Breast epithelium (tissue), 4 donors: Measurements from ENCODE around the gene METTL6. TPM values are rescaled to one million over a fixed set of nuclear protein-coding genes. Genes with fewer than 3 reads are reported as not detected.
"Not testable (repeated sequence)": the region's sequence is repeated elsewhere in the genome, so short reads cannot be mapped to it uniquely, and the experiment has no call there.

Experiments
- DNase-seq, 2 donors: peaks; one replicate each; pipeline ENCODE4 v3.0.0-alpha.2; 2019; ENCODE audit warnings: low spot score in 2 of 2
- H3K27ac ChIP-seq, 2 donors: fragments of 200-600 bp; sonication (generic) in 1 of 2; one replicate each; pipeline ENCODE4 v1.5.1; 2016 to 2019; ENCODE audit warnings: mild to moderate bottlenecking in 1 of 2
- H3K27me3 ChIP-seq, 2 donors: fragments of 200-600 bp; sonication (generic) in 1 of 2; one replicate each; pipeline versions ENCODE4 v1.5.1 to v1.6.0; 2017 to 2019; ENCODE audit warnings: control low read depth in 1 of 2, mild to moderate bottlenecking in 1 of 2
- H3K36me3 ChIP-seq: fragments of 200-600 bp; one replicate; pipeline ENCODE4 v1.5.1; 2019
- H3K4me1 ChIP-seq, 2 donors: fragments of 200-600 bp; sonication (generic); one replicate each; pipeline ENCODE4 v1.5.1; 2016 to 2019; ENCODE audit warnings: control low read depth in 1 of 2
- H3K4me3 ChIP-seq, 3 donors: fragments of 200-600 bp; sonication (generic); 1 replicate in 2 of 3; 2 replicates in 1 of 3; pipeline ENCODE4 v1.5.1; 2016 to 2019; ENCODE audit warnings: mild to moderate bottlenecking in 3 of 3, moderate library complexity in 2 of 3
- H3K9me3 ChIP-seq, 2 donors: fragments of 200-600 bp; sonication (generic) in 1 of 2; one replicate each; pipeline ENCODE4 v1.5.1; 2016 to 2019; ENCODE audit warnings: control low read depth in 1 of 2
- CTCF ChIP-seq, 3 donors: fragments of 450-650 bp; IDR thresholded peaks; one replicate each; pipeline ENCODE4 v1.5.1; 2016 to 2017; ENCODE audit warnings: antibody characterized with exemption in 3 of 3, mild to moderate bottlenecking in 3 of 3, moderate library complexity in 3 of 3
- POLR2A ChIP-seq: fragments of 450-650 bp; IDR thresholded peaks from one replicate; pipeline ENCODE4 v1.6.1; 2016; ENCODE audit warnings: antibody characterized with exemption, mild to moderate bottlenecking, moderate library complexity
- POLR2AphosphoS5 ChIP-seq, 3 donors: sonication (generic); formaldehyde crosslinking; IDR thresholded peaks; one replicate each; pipeline ENCODE4 v1.6.1; 2017; ENCODE audit warnings: antibody characterized with exemption in 3 of 3
- intact Hi-C: fragments of 100-400 bp; cut with DNase I; formaldehyde crosslinking; loops from one replicate; pipeline ENCODE4 v1.15.1; 2023; ENCODE audit warnings: low total_unique reads
- total RNA-seq, 3 donors: library from RNA; depleted of rRNA; stranded (reverse); fragments of >200 nt; gene quantifications; one replicate each; pipeline ENCODE4 v1.1.0, GENCODE V29; 2016

METTL6 gene
- total RNA-seq, 3 donors from 2014 or later = 9.1 to 23.6 (median 21.8) TPM

GRCh38 chr3:15460891-15461531 is 33.7 kb upstream of the METTL6 start:
- Histone ChIP-seq H3K4me1 (no peaks in the 10 kb centered on the region), H3K9me3 (no peaks in the 10 kb centered on the region), H3K27ac (no peak overlapping the region), H3K36me3 (no peaks in the 10 kb centered on the region), H3K27me3 (no peaks in the 10 kb centered on the region), H3K4me3 (no peak overlapping the region)
- TF ChIP-seq POLR2A (no peak), POLR2AphosphoS5 (IDR thresholded peaks at IDR 0.05) (no peak), CTCF (IDR thresholded peaks at IDR 0.05) (no peak)
- intact Hi-C loops = no loop called here
- DNase-seq = no peak

GRCh38 chr3:15458212-15458780 is 31.0 kb upstream of the METTL6 start:
- no peaks in the 10 kb centered on the region for H3K27me3 ChIP-seq
- no peaks in the 10 kb centered on the region for H3K9me3 ChIP-seq
- intact Hi-C loops = no loop called here
- no peaks in the 10 kb centered on the region for H3K36me3 ChIP-seq
- H3K27ac ChIP-seq = no peak overlapping the region
- no peak for DNase-seq
- TF ChIP-seq POLR2AphosphoS5 (IDR thresholded peaks at IDR 0.05) (no peak), CTCF (IDR thresholded peaks at IDR 0.05) (no peak), POLR2A (no peak)
- no peak overlapping the region for H3K4me3 ChIP-seq
- no peaks in the 10 kb centered on the region for H3K4me1 ChIP-seq

- H3K27ac ChIP-seq, intact Hi-C loops, DNase-seq, H3K4me1 ChIP-seq, H3K27me3 ChIP-seq, H3K4me3 ChIP-seq, H3K36me3 ChIP-seq, H3K9me3 ChIP-seq: not testable (repeated sequence)
Measured at GRCh38 chr3:15456915-15457314, 29.6 kb upstream of the METTL6 start.

GRCh38 chr3:15456321-15456720 is 29.0 kb upstream of the METTL6 start:
- no peaks in the 10 kb centered on the region for H3K36me3 ChIP-seq
- no peak overlapping the region for H3K27ac ChIP-seq
- no peak overlapping the region for H3K4me3 ChIP-seq
- no peak for DNase-seq
- no peak for TF ChIP-seq POLR2AphosphoS5 (IDR thresholded peaks at IDR 0.05)
- no peaks in the 10 kb centered on the region for H3K4me1 ChIP-seq
- intact Hi-C loops = no loop called here
- no peaks in the 10 kb centered on the region for H3K27me3 ChIP-seq
- H3K9me3 ChIP-seq = no peaks in the 10 kb centered on the region

- Histone ChIP-seq H3K27me3 (no peaks in the 10 kb centered on the region), H3K36me3 (no peaks in the 10 kb centered on the region), H3K27ac (no peak overlapping the region), H3K4me1 (no peaks in the 10 kb centered on the region), H3K4me3 (no peak overlapping the region), H3K9me3 (no peaks in the 10 kb centered on the region)
- intact Hi-C loops = no loop called here
- DNase-seq = no peak
- no peak for TF ChIP-seq POLR2A
- no peak for TF ChIP-seq CTCF (IDR thresholded peaks at IDR 0.05)
- TF ChIP-seq POLR2AphosphoS5 (IDR thresholded peaks at IDR 0.05) = no peak
Measured at GRCh38 chr3:15455756-15456155, 28.4 kb upstream of the METTL6 start.

- no peak overlapping the region for H3K4me3 ChIP-seq
- H3K27ac ChIP-seq = no peak overlapping the region
- H3K36me3 ChIP-seq = no peaks in the 10 kb centered on the region
- DNase-seq = no peak
- H3K27me3 ChIP-seq = no peaks in the 10 kb centered on the region
- no peaks in the 10 kb centered on the region for H3K9me3 ChIP-seq
- H3K4me1 ChIP-seq = no peaks in the 10 kb centered on the region
- intact Hi-C loops = no loop called here
- TF ChIP-seq CTCF (IDR thresholded peaks at IDR 0.05) (no peak), POLR2A (no peak), POLR2AphosphoS5 (IDR thresholded peaks at IDR 0.05) (no peak)
Measured at GRCh38 chr3:15454965-15455364, 27.6 kb upstream of the METTL6 start.
